T-cell (primary cell): ENCODE results near the gene SLC6A11. TPM values are rescaled to one million over a fixed set of nuclear protein-coding genes. Genes with fewer than 3 reads are reported as not detected.

Source experiments
- ATAC-seq, 4 experiments: fragments of 200-7000 bp in 3 of 4; fragments of 150-1000 bp in 1 of 4; cut with Tn5 transposase; replicated peaks in 1 of 4; 1 replicate in 3 of 4; 2 replicates in 1 of 4; pipeline ENCODE4 v1.10.0; 2021; ENCODE audit warnings: moderate library complexity in 3 of 4, mild to moderate bottlenecking in 2 of 4, moderate number of reproducible peaks in 1 of 4
- CTCF ChIA-PET, 2 donors: fragments of 300-600 bp; sonication (Branson Sonifier 250); formaldehyde crosslinking; loops; one replicate each; lab custom pipeline; 2022; ENCODE audit warnings: antibody characterized with exemption in 2 of 2; lab: Charles Lee
- POLR2A ChIA-PET, 2 donors: fragments of 300-600 bp; sonication (Branson Sonifier 250); formaldehyde crosslinking; loops; one replicate each; lab custom pipeline; 2022; ENCODE audit warnings: antibody characterized with exemption in 2 of 2; lab: Charles Lee
- DNase-seq, 35 experiments: peaks; one replicate each; pipeline versions ENCODE4 v3.0.0 to v3.0.0-alpha.2; 2013 to 2023
- H3K27ac ChIP-seq: one replicate; pipeline ENCODE4 v1.5.1; 2013; ENCODE audit warnings: low read length
- H3K27me3 ChIP-seq, 2 experiments: replicated peaks in 1 of 2; 1 replicate in 1 of 2; 2 replicates in 1 of 2; pipeline versions ENCODE4 v1.6.1 to v1.7.0; 2013; ENCODE audit warnings: low read length in 1 of 2, mixed read lengths in 1 of 2; ENCODE audit not compliant: control insufficient read depth in 2 of 2, insufficient read depth in 2 of 2; ENCODE audit errors: extremely low read depth in 1 of 2
- H3K36me3 ChIP-seq, 2 donors: 1 replicate in 1 of 2; 2 replicates in 1 of 2; pipeline versions ENCODE4 v1.6.1 to v1.7.0; 2013; ENCODE audit warnings: low read length in 1 of 2; ENCODE audit not compliant: control insufficient read depth in 2 of 2, insufficient read depth in 1 of 2; ENCODE audit errors: extremely low read depth in 1 of 2
- H3K4me1 ChIP-seq, 2 experiments: 1 replicate in 1 of 2; 2 replicates in 1 of 2; pipeline versions ENCODE4 v1.6.1 to v1.7.0; 2013; ENCODE audit warnings: low read length in 2 of 2, mixed read lengths in 1 of 2; ENCODE audit not compliant: insufficient read depth in 2 of 2, control insufficient read depth in 1 of 2; ENCODE audit errors: extremely low read depth in 1 of 2
- H3K4me3 ChIP-seq, 2 donors: 1 replicate in 1 of 2; 2 replicates in 1 of 2; pipeline versions ENCODE4 v1.5.1 to v1.7.0; 2013; ENCODE audit warnings: mild to moderate bottlenecking in 2 of 2, low read length in 1 of 2, moderate library complexity in 1 of 2; ENCODE audit not compliant: control insufficient read depth in 1 of 2; ENCODE audit errors: extremely low read depth in 1 of 2
- H3K9me3 ChIP-seq: 2 replicates; pipeline ENCODE4 v1.7.0; 2013
- H3K27ac Mint-ChIP-seq, 2 donors: one replicate each; pipeline ENCODE4 v1.8.0; 2020 to 2021; ENCODE audit warnings: mild to moderate bottlenecking in 2 of 2, mixed read lengths in 2 of 2
- H3K27me3 Mint-ChIP-seq, 2 donors: one replicate each; pipeline ENCODE4 v1.8.0; 2021 to 2022; ENCODE audit warnings: mixed read lengths in 2 of 2
- H3K36me3 Mint-ChIP-seq: one replicate; pipeline ENCODE4 v1.8.0; 2021; ENCODE audit warnings: mixed read lengths
- H3K4me1 Mint-ChIP-seq, 3 donors: one replicate each; pipeline ENCODE4 v1.8.0; 2020 to 2022; ENCODE audit warnings: mixed read lengths in 3 of 3, mild to moderate bottlenecking in 1 of 3
- H3K4me3 Mint-ChIP-seq, 3 donors: one replicate each; pipeline ENCODE4 v1.8.0; 2020 to 2022; ENCODE audit warnings: mild to moderate bottlenecking in 3 of 3, mixed read lengths in 3 of 3, moderate library complexity in 3 of 3
- H3K9me3 Mint-ChIP-seq, 3 donors: one replicate each; pipeline ENCODE4 v1.8.0; 2020 to 2022; ENCODE audit warnings: mixed read lengths in 3 of 3
- whole genome bisulfite sequencing: methylation state at CpG from one replicate; pipeline ENCODE4 v1.1.5; 2013; ENCODE audit warnings: missing lambda C conversion rate; ENCODE audit not compliant: insufficient coverage; 5-methylcytosine and 5-hydroxymethylcytosine counted together
- total RNA-seq, 35 experiments: library from RNA in 6 of 35; stranded (reverse) in 6 of 35; fragments of 120-200 nt in 1 of 35; gene quantifications; one replicate each; pipeline versions ENCODE4 v1.2.1 to v1.2.4 and lab custom pipeline; 2013 to 2026

Gene SLC6A11
- total RNA-seq, 5 donors from 2014 or later (not counting 1 experiment from before 2014, with no cell fraction given), result not detected

GRCh38 chr3:10977892-10978510, 162.0 kb downstream of the SLC6A11 start:
- Histone ChIP-seq H3K4me1 (no peaks in the 10 kb centered on the region), H3K36me3 (no peaks in the 10 kb centered on the region), H3K27me3 (peaks cover 0 to 29% of the 10 kb centered on the region in 2 experiments), H3K4me3 (no peak overlapping the region), H3K9me3 (no peaks in the 10 kb centered on the region), H3K27ac (no peak overlapping the region)
- Mint-ChIP-seq H3K9me3 (no peaks in the 10 kb centered on the region), H3K36me3 (no peaks in the 10 kb centered on the region), H3K27ac (no peak overlapping the region), H3K4me1 (peaks cover 0 to 2% (median 0%) of the 10 kb centered on the region in 3 donors), H3K27me3 (peaks cover 31 to 49% of the 10 kb centered on the region in 2 donors), H3K4me3 (no peak overlapping the region)
- CTCF ChIA-PET, result no interaction called here
- POLR2A ChIA-PET, result no interaction called here
- 61% methylated on average over 7 of the region's 10 CpGs for WGBS
- DNase-seq (no peak), ATAC-seq (no peak)

DNA sequence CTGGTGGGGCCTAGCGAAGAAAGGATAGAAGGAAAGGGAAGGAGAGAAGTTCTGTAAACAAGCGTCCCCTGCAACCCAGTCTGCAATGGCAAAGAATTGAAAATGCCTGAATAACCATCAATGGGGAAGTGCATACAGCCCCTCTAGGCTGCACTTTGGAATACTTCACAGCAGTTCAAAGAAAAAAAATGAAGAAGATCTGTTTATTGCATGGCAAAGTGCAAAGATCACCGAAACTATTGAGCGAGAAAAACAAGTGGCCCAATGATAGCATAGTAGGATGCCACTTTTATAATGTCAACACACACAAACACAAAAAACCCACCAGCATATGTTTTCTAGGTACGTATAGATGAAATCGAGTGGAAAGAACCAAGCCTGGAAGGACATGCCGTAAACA, 162.9 kb downstream of the SLC6A11 start:
- Mint-ChIP-seq H3K4me1 (peaks cover 0 to 6% (median 0%) of the 10 kb centered on the region in 3 donors), H3K4me3 (no peak overlapping the region), H3K36me3 (no peaks in the 10 kb centered on the region), H3K9me3 (no peaks in the 10 kb centered on the region), H3K27me3 (peaks cover 26 to 43% of the 10 kb centered on the region in 2 donors), H3K27ac (no peak overlapping the region)
- Histone ChIP-seq H3K27me3 (peaks cover 0 to 21% of the 10 kb centered on the region in 2 experiments), H3K4me3 (no peak overlapping the region), H3K36me3 (no peaks in the 10 kb centered on the region), H3K9me3 (no peaks in the 10 kb centered on the region), H3K27ac (no peak overlapping the region), H3K4me1 (no peaks in the 10 kb centered on the region)
- ATAC-seq, result no peak
- POLR2A ChIA-PET, result no interaction called here
- CTCF ChIA-PET, result no interaction called here
- WGBS, result 100% methylated on average over 2 of the region's 7 CpGs
- DNase-seq, result no peak

DNA sequence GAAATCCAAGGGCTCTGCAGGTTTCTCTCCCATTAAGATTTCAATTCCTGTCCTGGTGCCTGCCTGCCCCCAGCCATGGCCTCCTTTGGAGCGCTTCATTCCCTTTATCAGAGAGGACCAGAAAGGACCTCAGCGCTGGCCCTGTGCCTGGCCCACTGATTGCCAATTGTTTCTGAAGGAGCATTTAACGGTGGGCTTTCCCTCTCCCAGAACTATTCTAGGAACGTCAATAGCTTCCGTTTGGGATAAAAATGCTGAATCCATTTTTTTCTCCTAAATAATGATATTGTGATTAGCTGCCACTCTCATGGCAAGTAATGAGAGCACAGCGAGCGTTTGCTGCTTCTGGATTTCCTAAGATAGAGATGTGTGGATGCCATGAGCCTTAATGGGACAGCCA, 164.3 kb downstream of the SLC6A11 start:
- H3K9me3 Mint-ChIP-seq, result no peaks in the 10 kb centered on the region
- 86% methylated on average over 3 of the region's 7 CpGs for WGBS
- H3K4me1 Mint-ChIP-seq, result peaks cover 0 to 6% (median 0%) of the 10 kb centered on the region in 3 donors
- H3K27ac Mint-ChIP-seq, result no peak overlapping the region
- H3K36me3 Mint-ChIP-seq, result no peaks in the 10 kb centered on the region
- DNase-seq, result no peak
- H3K9me3 ChIP-seq, result no peaks in the 10 kb centered on the region
- H3K36me3 ChIP-seq, result no peaks in the 10 kb centered on the region
- no peaks in the 10 kb centered on the region for H3K4me1 ChIP-seq
- ChIA-PET CTCF (no interaction called here), POLR2A (no interaction called here)
- H3K27me3 ChIP-seq, result peaks cover 0 to 11% of the 10 kb centered on the region in 2 experiments
- H3K4me3 Mint-ChIP-seq, result no peak overlapping the region
- no peak overlapping the region for H3K27ac ChIP-seq
- peaks cover 19 to 36% of the 10 kb centered on the region in 2 donors for H3K27me3 Mint-ChIP-seq
- no peak overlapping the region for H3K4me3 ChIP-seq
- no peak for ATAC-seq

GRCh38 chr3:10981031-10981430, 165.0 kb downstream of the SLC6A11 start:
- H3K9me3 ChIP-seq, result no peaks in the 10 kb centered on the region
- ATAC-seq, result no peak
- WGBS, result 82% methylated on average over 2 of the region's 3 CpGs
- H3K9me3 Mint-ChIP-seq, result no peaks in the 10 kb centered on the region
- H3K27ac Mint-ChIP-seq, result no peak overlapping the region
- ChIA-PET POLR2A (no interaction called here), CTCF (interaction anchor here in 1 of 2 donors (0.6 kb wide), 1 partner anchor 635 kb away, joined by 7 read pairs; no protein-coding TSS in a partner anchor)
- peaks cover 21 to 36% of the 10 kb centered on the region in 2 donors for H3K27me3 Mint-ChIP-seq
- H3K27ac ChIP-seq, result no peak overlapping the region
- no peak overlapping the region for H3K4me3 ChIP-seq
- DNase-seq, result no peak
- H3K4me3 Mint-ChIP-seq, result no peak overlapping the region
- no peaks in the 10 kb centered on the region for H3K4me1 ChIP-seq
- H3K36me3 ChIP-seq, result no peaks in the 10 kb centered on the region
- no peaks in the 10 kb centered on the region for H3K36me3 Mint-ChIP-seq
- peaks cover 0 to 11% of the 10 kb centered on the region in 2 experiments for H3K27me3 ChIP-seq
- peaks cover 0 to 6% (median 0%) of the 10 kb centered on the region in 3 donors for H3K4me1 Mint-ChIP-seq

- POLR2A ChIA-PET, result interaction anchor here in 1 of 2 donors (0.6 kb wide), 1 partner anchor 43 kb away, joined by 3 read pairs; no protein-coding TSS in a partner anchor
- Mint-ChIP-seq H3K9me3 (no peaks in the 10 kb centered on the region), H3K27ac (no peak overlapping the region), H3K27me3 (peaks cover 15 to 30% of the 10 kb centered on the region in 2 donors), H3K4me3 (no peak overlapping the region), H3K4me1 (peaks cover 0 to 6% (median 0%) of the 10 kb centered on the region in 3 donors), H3K36me3 (no peaks in the 10 kb centered on the region)
- Histone ChIP-seq H3K4me3 (no peak overlapping the region), H3K36me3 (no peaks in the 10 kb centered on the region), H3K27ac (no peak overlapping the region), H3K9me3 (no peaks in the 10 kb centered on the region), H3K27me3 (peaks cover 0 to 11% of the 10 kb centered on the region in 2 experiments), H3K4me1 (no peaks in the 10 kb centered on the region)
- CTCF ChIA-PET, result no interaction called here
- DNase-seq (no peak), ATAC-seq (no peak)
- 69% methylated on average over 2 of the region's 5 CpGs for WGBS
These were observed 165.9 kb downstream of the SLC6A11 start for GRCh38 chr3:10981961-10982360.

DNA sequence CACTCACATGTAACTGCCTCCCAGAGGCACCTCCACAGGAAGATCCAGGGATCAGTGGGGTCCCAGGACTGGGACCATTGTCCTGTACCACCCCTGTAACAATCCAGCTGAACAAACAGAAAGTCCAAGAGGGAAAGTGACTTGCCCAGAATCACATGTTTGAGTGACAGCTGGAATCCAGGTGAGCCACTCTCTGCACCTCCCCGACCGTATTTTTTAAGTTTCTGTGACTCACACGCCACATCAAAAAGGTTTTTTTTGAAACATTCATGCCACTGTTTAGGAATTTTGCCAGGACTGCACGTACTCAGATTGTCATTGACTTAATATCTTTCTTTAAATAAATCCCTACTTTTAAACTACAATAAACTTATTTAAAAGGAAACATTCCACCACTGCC, 166.8 kb downstream of the SLC6A11 start:
- Histone ChIP-seq H3K4me1 (no peaks in the 10 kb centered on the region), H3K36me3 (no peaks in the 10 kb centered on the region), H3K27me3 (peaks cover 0 to 11% of the 10 kb centered on the region in 2 experiments), H3K27ac (no peak overlapping the region), H3K4me3 (no peak overlapping the region), H3K9me3 (no peaks in the 10 kb centered on the region)
- DNase-seq (no peak), ATAC-seq (no peak)
- ChIA-PET POLR2A (no interaction called here), CTCF (no interaction called here)
- Mint-ChIP-seq H3K9me3 (no peaks in the 10 kb centered on the region), H3K36me3 (no peaks in the 10 kb centered on the region), H3K4me3 (no peak overlapping the region), H3K27ac (no peak overlapping the region), H3K4me1 (peaks cover 0 to 6% (median 0%) of the 10 kb centered on the region in 3 donors), H3K27me3 (peaks cover 18 to 24% of the 10 kb centered on the region in 2 donors)
- 4% methylated on average over 3 of the region's 4 CpGs for WGBS
